Measurements from ENCODE around the gene SAXO2.
"Not testable (repeated sequence)": the region's sequence is repeated elsewhere in the genome, so short reads cannot be mapped to it uniquely, and the experiment has no call there.

SAXO2 gene

GRCh38 chr15:82333603-82334553 lies 71.3 kb downstream of the SAXO2 start:
- DNase-seq (ENCODE audit: low read depth) = not testable (repeated sequence)

Data from T follicular helper cell (primary cell).